SJCRH30 (cell line): ENCODE results near the gene SEMA4D. TPM values are rescaled to one million over a fixed set of nuclear protein-coding genes. Genes with fewer than 3 reads are reported as not detected.
"Not testable (repeated sequence)": the region's sequence is repeated elsewhere in the genome, so short reads cannot be mapped to it uniquely, and the experiment has no call there.

ENCODE experiments used
- DNase-seq, 2 experiments: peaks; one replicate each; pipeline ENCODE4 v3.0.0-alpha.2; 2015 to 2020
- H3K27ac ChIP-seq: fragments of 250-450 bp; sonication (Bioruptor Pico); 2 replicates; pipeline ENCODE4 v1.5.1; 2020; ENCODE audit warnings: mild to moderate bottlenecking, moderate library complexity
- H3K27me3 ChIP-seq: fragments of 250-450 bp; sonication (Bioruptor Pico); 2 replicates; pipeline ENCODE4 v1.5.1; 2020; ENCODE audit warnings: mild to moderate bottlenecking, moderate library complexity
- H3K36me3 ChIP-seq: fragments of 250-450 bp; sonication (Bioruptor Pico); 2 replicates; pipeline ENCODE4 v1.5.1; 2020; ENCODE audit warnings: mild to moderate bottlenecking, moderate library complexity
- H3K4me1 ChIP-seq: fragments of 250-450 bp; sonication (Bioruptor Pico); 2 replicates; pipeline ENCODE4 v1.5.1; 2020; ENCODE audit warnings: mild to moderate bottlenecking, moderate library complexity
- H3K4me3 ChIP-seq: fragments of 250-450 bp; sonication (Bioruptor Pico); 2 replicates; pipeline ENCODE4 v1.5.1; 2020; ENCODE audit warnings: mild to moderate bottlenecking, moderate library complexity
- H3K9me3 ChIP-seq: fragments of 250-450 bp; sonication (Bioruptor Pico); replicated peaks from 2 replicates; pipeline ENCODE4 v1.5.1; 2020; ENCODE audit warnings: mild to moderate bottlenecking, moderate library complexity
- total RNA-seq: library from RNA; depleted of rRNA; stranded (reverse); fragments of >200 nt; shearing (Covaris generic); gene quantifications from 2 replicates; pipeline ENCODE4 v1.2.3, GENCODE V29; 2014

The SEMA4D gene
- total RNA-seq, 1 experiment from 2014 or later, result not detected

GRCh38 chr9:89477384-89477783 is 20.5 kb downstream of the SEMA4D start:
- Histone ChIP-seq H3K36me3 (no peaks in the 10 kb centered on the region), H3K27me3 (0 out of 2 replicates have a peak, but pooled peaks cover 6% of the 10 kb centered on the region), H3K4me1 (no peaks in the 10 kb centered on the region), H3K27ac (no peak overlapping the region), H3K9me3 (no peaks in the 10 kb centered on the region), H3K4me3 (no peak overlapping the region)
- no peak for DNase-seq

- Histone ChIP-seq H3K27ac (no peak overlapping the region), H3K9me3 (no peaks in the 10 kb centered on the region), H3K4me1 (no peaks in the 10 kb centered on the region), H3K36me3 (no peaks in the 10 kb centered on the region), H3K4me3 (no peak overlapping the region), H3K27me3 (0 out of 2 replicates have a peak, but pooled peaks cover 3% of the 10 kb centered on the region)
- no peak for DNase-seq
These were observed 21.4 kb downstream of the SEMA4D start for GRCh38 chr9:89476546-89476945.

- no peak overlapping the region for H3K27ac ChIP-seq
- H3K4me1 ChIP-seq, result no peaks in the 10 kb centered on the region
- no peaks in the 10 kb centered on the region for H3K36me3 ChIP-seq
- H3K27me3 ChIP-seq, result no peaks in the 10 kb centered on the region
- DNase-seq, result no peak
- no peaks in the 10 kb centered on the region for H3K9me3 ChIP-seq
- H3K4me3 ChIP-seq, result no peak overlapping the region
These were observed 21.9 kb downstream of the SEMA4D start for GRCh38 chr9:89475891-89476440.

- no peak overlapping the region for H3K4me3 ChIP-seq
- no peaks in the 10 kb centered on the region for H3K4me1 ChIP-seq
- no peak for DNase-seq
- H3K9me3 ChIP-seq, result no peaks in the 10 kb centered on the region
- no peaks in the 10 kb centered on the region for H3K27me3 ChIP-seq
- H3K27ac ChIP-seq, result no peak overlapping the region
- no peaks in the 10 kb centered on the region for H3K36me3 ChIP-seq
These were observed 23.0 kb downstream of the SEMA4D start for GRCh38 chr9:89474939-89475338.

- Histone ChIP-seq H3K4me1 (no peaks in the 10 kb centered on the region), H3K36me3 (no peaks in the 10 kb centered on the region), H3K27ac (no peak overlapping the region), H3K4me3 (no peak overlapping the region), H3K27me3 (no peaks in the 10 kb centered on the region), H3K9me3 (no peaks in the 10 kb centered on the region)
- no peak for DNase-seq
These were observed 24.0 kb downstream of the SEMA4D start for GRCh38 chr9:89473762-89474469.

GRCh38 chr9:89471796-89472320 is 26.1 kb downstream of the SEMA4D start:
- not testable (repeated sequence) for H3K36me3 ChIP-seq, H3K4me1 ChIP-seq

GRCh38 chr9:89471390-89471789 is 26.5 kb downstream of the SEMA4D start:
- H3K9me3 ChIP-seq, result no peaks in the 10 kb centered on the region
- H3K36me3 ChIP-seq, result no peaks in the 10 kb centered on the region
- H3K27me3 ChIP-seq, result no peaks in the 10 kb centered on the region
- no peak for DNase-seq
- H3K4me1 ChIP-seq, result no peaks in the 10 kb centered on the region
- no peak overlapping the region for H3K4me3 ChIP-seq
- H3K27ac ChIP-seq, result no peak overlapping the region

More at GRCh38 chr9:89471796-89472320, 26.1 kb downstream of the SEMA4D start:
- H3K9me3 ChIP-seq, H3K4me3 ChIP-seq, H3K27ac ChIP-seq, DNase-seq, H3K27me3 ChIP-seq: not testable (repeated sequence)

- Histone ChIP-seq H3K27me3 (peaks cover 4% of the 10 kb centered on the region; the same call in 1 of the 2 replicates), H3K27ac (no peak overlapping the region), H3K4me3 (no peak overlapping the region), H3K4me1 (no peaks in the 10 kb centered on the region), H3K9me3 (no peaks in the 10 kb centered on the region), H3K36me3 (no peaks in the 10 kb centered on the region)
- no peak for DNase-seq
These were observed 27.6 kb downstream of the SEMA4D start for GRCh38 chr9:89470224-89470839.

GRCh38 chr9:89469003-89469402 is 28.9 kb downstream of the SEMA4D start:
- Histone ChIP-seq H3K36me3 (no peaks in the 10 kb centered on the region), H3K27ac (no peak overlapping the region), H3K4me1 (no peaks in the 10 kb centered on the region), H3K9me3 (no peaks in the 10 kb centered on the region), H3K27me3 (peaks cover 7% of the 10 kb centered on the region; the same call in 1 of the 2 replicates), H3K4me3 (no peak overlapping the region)
- DNase-seq, result no peak

GRCh38 chr9:89468281-89468960 is 29.5 kb downstream of the SEMA4D start:
- DNase-seq, result no peak
- peaks cover 7% of the 10 kb centered on the region; the same call in 1 of the 2 replicates for H3K27me3 ChIP-seq
- H3K4me3 ChIP-seq, result no peak overlapping the region
- H3K27ac ChIP-seq, result no peak overlapping the region
- no peaks in the 10 kb centered on the region for H3K4me1 ChIP-seq
- H3K36me3 ChIP-seq, result no peaks in the 10 kb centered on the region
- H3K9me3 ChIP-seq, result no peaks in the 10 kb centered on the region

GRCh38 chr9:89467278-89467625 is 30.7 kb downstream of the SEMA4D start:
- no peaks in the 10 kb centered on the region for H3K36me3 ChIP-seq
- DNase-seq, result no peak
- no peaks in the 10 kb centered on the region for H3K9me3 ChIP-seq
- H3K4me3 ChIP-seq, result no peak overlapping the region
- peaks cover 7% of the 10 kb centered on the region; the same call in 1 of the 2 replicates for H3K27me3 ChIP-seq
- H3K27ac ChIP-seq, result no peak overlapping the region
- no peaks in the 10 kb centered on the region for H3K4me1 ChIP-seq

- no peaks in the 10 kb centered on the region for H3K36me3 ChIP-seq
- peaks cover 7% of the 10 kb centered on the region; the same call in 1 of the 2 replicates for H3K27me3 ChIP-seq
- H3K9me3 ChIP-seq, result no peaks in the 10 kb centered on the region
- no peak overlapping the region for H3K4me3 ChIP-seq
- DNase-seq, result no peak
- no peak overlapping the region for H3K27ac ChIP-seq
- H3K4me1 ChIP-seq, result no peaks in the 10 kb centered on the region
These were observed 31.2 kb downstream of the SEMA4D start for GRCh38 chr9:89466451-89467277.

GRCh38 chr9:89465726-89466308 is 32.1 kb downstream of the SEMA4D start:
- Histone ChIP-seq H3K9me3 (no peaks in the 10 kb centered on the region), H3K4me1 (no peaks in the 10 kb centered on the region)
- no peak for DNase-seq

GRCh38 chr9:89465001-89465451 is 32.9 kb downstream of the SEMA4D start:
- Histone ChIP-seq H3K36me3 (no peaks in the 10 kb centered on the region), H3K27me3 (peaks cover 16% of the 10 kb centered on the region), H3K9me3 (no peaks in the 10 kb centered on the region), H3K27ac (no peak overlapping the region), H3K4me3 (no peak overlapping the region), H3K4me1 (no peaks in the 10 kb centered on the region)
- no peak for DNase-seq

More at GRCh38 chr9:89465726-89466308, 32.1 kb downstream of the SEMA4D start:
- Histone ChIP-seq H3K27me3 (peaks cover 12% of the 10 kb centered on the region; the same call in 1 of the 2 replicates), H3K27ac (no peak overlapping the region), H3K36me3 (no peaks in the 10 kb centered on the region), H3K4me3 (no peak overlapping the region)
